Prostate gland (tissue), 2 donors: ENCODE measurements around the gene NPB.

Source experiments
- POLR2A ChIP-seq: fragments of 450-650 bp; IDR thresholded peaks from one replicate; pipeline ENCODE4 v1.6.1; 2016; ENCODE audit warnings: antibody characterized with exemption, mild to moderate bottlenecking
- POLR2AphosphoS5 ChIP-seq: sonication (generic); formaldehyde crosslinking; IDR thresholded peaks from one replicate; pipeline ENCODE4 v1.6.1; 2017; ENCODE audit warnings: antibody characterized with exemption
- TF ChIP-seq, protein P1 (sequence below), 4 experiments: fragments of 200-600 bp in 2 of 4; fragments of 450-650 bp in 2 of 4; sonication (generic) in 2 of 4; IDR thresholded peaks; 1 replicate in 3 of 4; 2 replicates in 1 of 4; pipeline ENCODE4 v1.5.1; 2016 to 2019; ENCODE audit warnings: antibody characterized with exemption in 4 of 4, mild to moderate bottlenecking in 2 of 4, moderate library complexity in 2 of 4

DNA sequence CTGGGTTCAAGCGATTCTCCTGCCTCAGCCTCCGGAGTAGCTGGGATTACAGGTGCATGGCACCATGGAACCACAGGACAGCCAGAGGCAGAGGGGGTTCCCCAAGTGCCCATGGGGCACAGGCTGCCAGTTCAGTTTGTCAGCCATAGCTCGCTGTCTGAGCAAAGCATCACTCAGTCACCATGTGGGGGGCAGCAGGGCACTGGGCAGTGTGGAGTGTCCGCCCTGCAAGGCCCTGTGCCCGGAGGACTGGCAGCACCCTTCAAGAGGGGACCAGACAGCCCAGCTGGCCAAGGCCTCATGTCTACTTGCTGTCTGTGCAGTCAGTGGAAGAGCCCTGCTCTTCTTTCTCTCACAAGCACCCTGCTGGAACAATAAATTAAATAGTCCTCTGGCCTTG, 17.1 kb upstream of the NPB start:
- TF ChIP-seq, protein P1, sequence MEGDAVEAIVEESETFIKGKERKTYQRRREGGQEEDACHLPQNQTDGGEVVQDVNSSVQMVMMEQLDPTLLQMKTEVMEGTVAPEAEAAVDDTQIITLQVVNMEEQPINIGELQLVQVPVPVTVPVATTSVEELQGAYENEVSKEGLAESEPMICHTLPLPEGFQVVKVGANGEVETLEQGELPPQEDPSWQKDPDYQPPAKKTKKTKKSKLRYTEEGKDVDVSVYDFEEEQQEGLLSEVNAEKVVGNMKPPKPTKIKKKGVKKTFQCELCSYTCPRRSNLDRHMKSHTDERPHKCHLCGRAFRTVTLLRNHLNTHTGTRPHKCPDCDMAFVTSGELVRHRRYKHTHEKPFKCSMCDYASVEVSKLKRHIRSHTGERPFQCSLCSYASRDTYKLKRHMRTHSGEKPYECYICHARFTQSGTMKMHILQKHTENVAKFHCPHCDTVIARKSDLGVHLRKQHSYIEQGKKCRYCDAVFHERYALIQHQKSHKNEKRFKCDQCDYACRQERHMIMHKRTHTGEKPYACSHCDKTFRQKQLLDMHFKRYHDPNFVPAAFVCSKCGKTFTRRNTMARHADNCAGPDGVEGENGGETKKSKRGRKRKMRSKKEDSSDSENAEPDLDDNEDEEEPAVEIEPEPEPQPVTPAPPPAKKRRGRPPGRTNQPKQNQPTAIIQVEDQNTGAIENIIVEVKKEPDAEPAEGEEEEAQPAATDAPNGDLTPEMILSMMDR (IDR thresholded peaks at IDR 0.05) = no peak
- TF ChIP-seq POLR2AphosphoS5 = no peak
- no peak for TF ChIP-seq POLR2A
